GM18870 (cell line): ENCODE measurements around the gene NFYC.

Experiments used
- ATAC-seq: cut with Tn5 transposase; IDR thresholded peaks from one replicate; pipeline ENCODE4 v1.9.1; 2021; ENCODE audit warnings: moderate library complexity; ENCODE audit not compliant: unreplicated experiment

Gene NFYC

GRCh38 chr1:40756523-40756922 lies 65.0 kb downstream of the NFYC start:
- no peak for ATAC-seq

GRCh38 chr1:40757084-40757483 lies 65.6 kb downstream of the NFYC start:
- ATAC-seq = no peak

- ATAC-seq = no peak
These were observed 66.5 kb downstream of the NFYC start for GRCh38 chr1:40758004-40758403.

- ATAC-seq = no peak
These were observed 67.3 kb downstream of the NFYC start for GRCh38 chr1:40758578-40759343.

GRCh38 chr1:40760984-40761383 lies 69.5 kb downstream of the NFYC start:
- ATAC-seq = no peak

- no peak for ATAC-seq
These were observed 70.8 kb downstream of the NFYC start for GRCh38 chr1:40762144-40762923.

GRCh38 chr1:40763742-40764532 lies 72.4 kb downstream of the NFYC start:
- ATAC-seq = peak; percentile 49

- ATAC-seq = no peak
These were observed 73.5 kb downstream of the NFYC start for GRCh38 chr1:40764981-40765380.

GRCh38 chr1:40766017-40766416 lies 74.5 kb downstream of the NFYC start:
- no peak for ATAC-seq

- no peak for ATAC-seq
These were observed 75.1 kb downstream of the NFYC start for GRCh38 chr1:40766560-40766959.

GRCh38 chr1:40768146-40768990 lies 76.9 kb downstream of the NFYC start:
- ATAC-seq = no peak

- ATAC-seq = no peak
These were observed 78.3 kb downstream of the NFYC start for GRCh38 chr1:40769815-40770214.

GRCh38 chr1:40770296-40771070 lies 79.0 kb downstream of the NFYC start:
- no peak for ATAC-seq

- no peak for ATAC-seq
These were observed 80.8 kb downstream of the NFYC start for GRCh38 chr1:40772146-40772955.

- no peak for ATAC-seq
These were observed 82.3 kb downstream of the NFYC start for GRCh38 chr1:40773748-40774265.

- no peak for ATAC-seq
These were observed 82.9 kb downstream of the NFYC start for GRCh38 chr1:40774266-40774998.

GRCh38 chr1:40776236-40777072 lies 85.0 kb downstream of the NFYC start:
- ATAC-seq = no peak
